SU-DHL-6 (cell line): Measurements from ENCODE around the gene EZR.

ENCODE experiments used
- H2AFZ ChIP-seq: fragments of 200-600 bp; sonication (generic); 2 replicates; pipeline ENCODE4 v1.6.1; 2014; ENCODE audit warnings: low read depth, mild to moderate bottlenecking, moderate library complexity, mixed read lengths, antibody characterized with exemption, low read length; ENCODE audit not compliant: severe bottlenecking
- H3F3A ChIP-seq: fragments of 200-600 bp; shearing (Covaris generic); 2 replicates; pipeline ENCODE4 v1.6.0; 2016; ENCODE audit warnings: antibody characterized with exemption, mild to moderate bottlenecking; ENCODE audit not compliant: insufficient read depth
- H3K27ac ChIP-seq: fragments of 200-600 bp; sonication (generic); 2 replicates; pipeline ENCODE4 v1.5.1; 2016; ENCODE audit warnings: low read depth, mild to moderate bottlenecking, low read length, moderate library complexity, mixed read lengths
- H3K27me3 ChIP-seq: fragments of 200-600 bp; sonication (generic), shearing (Covaris generic); 2 replicates; pipeline ENCODE4 v1.6.0; 2014; ENCODE audit warnings: mild to moderate bottlenecking, low read length
- H3K36me3 ChIP-seq: fragments of 200-600 bp; sonication (generic); 2 replicates; pipeline ENCODE4 v1.6.1; 2014; ENCODE audit warnings: mild to moderate bottlenecking, low read length, mixed read lengths
- H3K4me2 ChIP-seq: fragments of 300-600, 200-600 bp; shearing (Covaris generic), sonication (generic); 2 replicates; pipeline ENCODE4 v1.6.0; 2014; ENCODE audit warnings: low read length, low read depth, mild to moderate bottlenecking; ENCODE audit not compliant: poor library complexity, severe bottlenecking
- H3K4me3 ChIP-seq: fragments of 200-600 bp; sonication (generic); 2 replicates; pipeline ENCODE4 v1.5.1; 2014; ENCODE audit warnings: antibody characterized with exemption, low read length, mild to moderate bottlenecking, mixed read lengths; ENCODE audit not compliant: insufficient read depth, poor library complexity, severe bottlenecking
- H3K79me2 ChIP-seq: fragments of 200-600 bp; sonication (generic); 2 replicates; pipeline ENCODE4 v1.6.1; 2014; ENCODE audit warnings: mild to moderate bottlenecking, low read length, moderate library complexity; ENCODE audit not compliant: insufficient read depth
- H3K9ac ChIP-seq: fragments of 200-600 bp; sonication (generic); 2 replicates; pipeline ENCODE4 v1.7.0; 2014; ENCODE audit warnings: mild to moderate bottlenecking, low read length
- H3K9me2 ChIP-seq: fragments of 200-600 bp; sonication (generic); replicated peaks from 2 replicates; pipeline ENCODE4 v1.6.1; 2014; ENCODE audit warnings: low read length; ENCODE audit not compliant: insufficient read depth
- H3K9me3 ChIP-seq: fragments of 200-600 bp; sonication (generic); 2 replicates; pipeline ENCODE4 v1.6.1; 2014; ENCODE audit warnings: low read length, mixed read lengths; ENCODE audit not compliant: insufficient read depth
- H4K20me1 ChIP-seq: fragments of 200-600 bp; sonication (generic); 2 replicates; pipeline ENCODE4 v1.6.1; 2014; ENCODE audit warnings: low read depth, mild to moderate bottlenecking, antibody characterized with exemption, low read length, moderate library complexity, mixed read lengths
- EZH2phosphoT487 ChIP-seq: fragments of 200-600 bp; sonication (generic), shearing (Covaris generic); conservative IDR thresholded peaks from 2 replicates; pipeline ENCODE4 v1.6.1; 2018; ENCODE audit warnings: mild to moderate bottlenecking, antibody characterized with exemption, low read length, moderate library complexity, mixed read lengths
- TF ChIP-seq, protein P1 (sequence below): fragments of 200-600 bp; sonication (generic); IDR thresholded peaks from one replicate; pipeline ENCODE4 v1.5.1; 2017; ENCODE audit warnings: antibody characterized with exemption, mild to moderate bottlenecking, low read length, moderate library complexity; ENCODE audit not compliant: insufficient read depth, poor library complexity, severe bottlenecking

The EZR gene

GRCh38 chr6:158764183-158764849, 54.9 kb downstream of the EZR start:
- Histone ChIP-seq H3K27ac (no peak overlapping the region), H3K9me3 (no peaks in the 10 kb centered on the region), H3K4me3 (no peak overlapping the region), H4K20me1 (peaks cover 5% of the 10 kb centered on the region; the same call in 1 of the 2 replicates), H3K79me2 (no peaks in the 10 kb centered on the region), H3K9me2 (no peaks in the 10 kb centered on the region), H2AFZ (no peak overlapping the region), H3K27me3 (no peaks in the 10 kb centered on the region), H3K9ac (no peak overlapping the region), H3F3A (peaks cover 42% of the 10 kb centered on the region), H3K4me2 (no peak overlapping the region), H3K36me3 (peaks cover 19% of the 10 kb centered on the region)
- TF ChIP-seq, protein P1, sequence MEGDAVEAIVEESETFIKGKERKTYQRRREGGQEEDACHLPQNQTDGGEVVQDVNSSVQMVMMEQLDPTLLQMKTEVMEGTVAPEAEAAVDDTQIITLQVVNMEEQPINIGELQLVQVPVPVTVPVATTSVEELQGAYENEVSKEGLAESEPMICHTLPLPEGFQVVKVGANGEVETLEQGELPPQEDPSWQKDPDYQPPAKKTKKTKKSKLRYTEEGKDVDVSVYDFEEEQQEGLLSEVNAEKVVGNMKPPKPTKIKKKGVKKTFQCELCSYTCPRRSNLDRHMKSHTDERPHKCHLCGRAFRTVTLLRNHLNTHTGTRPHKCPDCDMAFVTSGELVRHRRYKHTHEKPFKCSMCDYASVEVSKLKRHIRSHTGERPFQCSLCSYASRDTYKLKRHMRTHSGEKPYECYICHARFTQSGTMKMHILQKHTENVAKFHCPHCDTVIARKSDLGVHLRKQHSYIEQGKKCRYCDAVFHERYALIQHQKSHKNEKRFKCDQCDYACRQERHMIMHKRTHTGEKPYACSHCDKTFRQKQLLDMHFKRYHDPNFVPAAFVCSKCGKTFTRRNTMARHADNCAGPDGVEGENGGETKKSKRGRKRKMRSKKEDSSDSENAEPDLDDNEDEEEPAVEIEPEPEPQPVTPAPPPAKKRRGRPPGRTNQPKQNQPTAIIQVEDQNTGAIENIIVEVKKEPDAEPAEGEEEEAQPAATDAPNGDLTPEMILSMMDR: no peak
- TF ChIP-seq EZH2phosphoT487: no peak

DNA sequence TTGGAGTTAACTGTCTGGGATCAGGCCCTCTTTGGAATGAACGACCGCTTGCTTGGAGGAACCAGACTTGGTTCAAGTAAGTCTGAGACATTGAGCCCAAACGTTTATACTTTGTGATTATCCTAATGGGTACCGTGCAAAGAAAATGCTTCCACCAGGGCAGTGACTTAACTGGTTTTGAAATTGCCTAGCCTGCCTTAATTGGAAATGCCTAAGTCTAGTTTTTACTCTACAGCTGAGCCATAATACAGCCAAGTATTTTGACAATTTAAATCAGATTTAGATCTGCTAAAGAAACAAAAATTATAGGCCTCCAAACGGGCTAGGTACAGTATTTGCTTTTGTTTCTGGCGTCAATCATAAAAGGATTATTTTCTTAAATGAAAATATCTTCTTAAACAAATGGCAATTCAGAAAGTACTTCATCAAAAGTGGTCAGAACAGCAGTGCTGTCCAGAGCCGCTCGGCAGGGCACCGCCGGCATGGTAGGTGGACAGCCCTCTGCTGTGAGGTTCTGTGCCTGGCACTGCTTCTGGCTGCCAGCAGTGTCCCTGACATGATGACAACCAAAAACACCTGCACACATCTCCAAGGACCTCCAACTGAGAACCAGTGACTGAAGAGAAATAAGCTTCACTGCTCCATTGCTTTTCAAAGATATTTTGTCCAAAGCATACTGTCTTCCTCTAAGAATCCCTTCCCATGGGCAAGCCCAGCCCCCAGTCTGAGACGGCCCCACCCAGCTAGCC, 55.6 kb downstream of the EZR start:
- Histone ChIP-seq H3K4me2 (no peak overlapping the region), H2AFZ (no peak overlapping the region), H3K36me3 (peaks cover 18% of the 10 kb centered on the region), H4K20me1 (peaks cover 5% of the 10 kb centered on the region; the same call in 1 of the 2 replicates), H3F3A (peaks cover 42% of the 10 kb centered on the region), H3K9ac (no peak overlapping the region), H3K9me2 (no peaks in the 10 kb centered on the region), H3K9me3 (no peaks in the 10 kb centered on the region), H3K79me2 (no peaks in the 10 kb centered on the region), H3K27ac (no peak overlapping the region), H3K4me3 (no peak overlapping the region), H3K27me3 (no peaks in the 10 kb centered on the region)
- TF ChIP-seq, protein P1: no peak
- no peak for TF ChIP-seq EZH2phosphoT487

DNA sequence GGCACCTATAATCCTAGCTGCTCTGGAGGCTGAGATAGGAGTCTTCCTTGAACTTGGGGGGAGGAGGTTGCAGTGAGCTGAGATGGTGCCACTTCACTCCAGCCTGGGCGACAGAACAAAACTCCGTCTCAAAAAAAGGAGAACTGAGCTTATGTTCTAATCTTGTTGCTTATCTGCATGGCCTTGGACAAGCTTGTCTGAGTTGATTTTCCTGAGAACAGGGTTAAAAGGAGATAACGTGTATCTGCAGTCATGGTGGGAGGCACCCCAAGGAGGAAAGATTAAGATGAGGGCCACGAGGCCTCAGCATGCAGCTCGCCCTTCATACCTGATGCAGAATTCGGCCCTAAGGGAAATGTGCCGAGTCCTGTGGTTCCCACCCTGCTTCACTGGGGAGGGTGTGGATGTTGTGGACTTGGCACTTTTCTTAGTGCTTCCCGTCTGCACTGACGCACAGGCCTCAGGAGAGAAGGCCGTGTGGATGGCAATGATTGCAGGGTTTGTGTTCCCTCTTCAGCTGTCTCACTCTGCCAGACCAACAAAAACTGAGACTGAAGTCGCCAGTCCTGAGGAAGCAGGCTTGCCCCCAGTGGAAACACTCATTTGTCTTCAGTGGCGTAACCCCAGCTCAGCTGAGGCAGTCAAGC, 56.3 kb downstream of the EZR start:
- H3F3A ChIP-seq: peaks cover 42% of the 10 kb centered on the region
- H3K27ac ChIP-seq: no peak overlapping the region
- H3K36me3 ChIP-seq: peaks cover 18% of the 10 kb centered on the region
- no peaks in the 10 kb centered on the region for H3K9me3 ChIP-seq
- no peak for TF ChIP-seq EZH2phosphoT487
- TF ChIP-seq, protein P1: no peak
- H3K4me2 ChIP-seq: no peak overlapping the region
- no peaks in the 10 kb centered on the region for H3K27me3 ChIP-seq
- no peaks in the 10 kb centered on the region for H3K79me2 ChIP-seq
- no peak overlapping the region for H3K9ac ChIP-seq
- H4K20me1 ChIP-seq: peaks cover 5% of the 10 kb centered on the region; the same call in 1 of the 2 replicates
- no peak overlapping the region for H2AFZ ChIP-seq
- H3K9me2 ChIP-seq: no peaks in the 10 kb centered on the region
- no peak overlapping the region for H3K4me3 ChIP-seq
